HepG2 (cell line): Measurements from ENCODE around the gene ANO1. TPM values are rescaled to one million over a fixed set of nuclear protein-coding genes. Genes with fewer than 3 reads are reported as not detected.

Experiments
- ATAC-seq: fragments of 200-7000 bp; cut with Tn5 transposase; 3 replicates; pipeline ENCODE4 v1.9.1; 2020; ENCODE audit warnings: mild to moderate bottlenecking, moderate library complexity
- BruUV-seq: library from RNA; stranded (reverse); fragments of 400-500 nt; replicated peaks from 2 replicates; lab custom pipeline; 2021; lab: Mats Ljungman, UMichigan
- CTCF ChIA-PET: fragments of 300-600 bp; formaldehyde crosslinking; extraction: SDS; loops from one replicate; lab custom pipeline; 2021; ENCODE audit warnings: low total read pairs, inconsistent platforms, low intra/inter-chr PET ratio; lab: Yijun Ruan, JAX
- POLR2A ChIA-PET: fragments of 350-600 bp; sonication (Branson Sonifier 250); formaldehyde crosslinking; loops from one replicate; lab custom pipeline; 2020; ENCODE audit warnings: antibody characterized with exemption, inconsistent platforms; lab: Yijun Ruan, JAX
- DNase-seq: peaks from one replicate; pipeline ENCODE4 v3.0.0-alpha.2; 2015; ENCODE audit warnings: low spot score
- FAIRE-seq: peaks from 3 replicates; lab custom pipeline; 2011; peaks lifted over from hg19 to GRCh38; lab: Jason Lieb, UNC
- H2AFZ ChIP-seq: one replicate; pipeline ENCODE4 v1.6.1; 2011; ENCODE audit warnings: low read length, inconsistent platforms
- H3K27ac ChIP-seq: fragments of 300-600 bp; 3 replicates; pipeline ENCODE4 v1.8.0; 2011; ENCODE audit warnings: mixed run types, mild to moderate bottlenecking, mixed read lengths, low read length, inconsistent platforms; ENCODE audit not compliant: insufficient read depth; ENCODE audit errors: extremely low read length
- H3K27me3 ChIP-seq, 2 experiments: fragments of 200-600 bp in 1 of 2; 2 replicates in 1 of 2; 3 replicates in 1 of 2; pipeline versions ENCODE4 v1.6.0 to v1.8.0; 2011; ENCODE audit warnings: low read length in 2 of 2, mild to moderate bottlenecking in 2 of 2, moderate library complexity in 2 of 2, inconsistent platforms in 1 of 2; ENCODE audit not compliant: insufficient read depth in 2 of 2, control insufficient read depth in 1 of 2
- H3K36me3 ChIP-seq, 2 experiments: fragments of 200-600 bp in 1 of 2; replicated peaks in 1 of 2; 2 replicates in 1 of 2; 3 replicates in 1 of 2; pipeline versions ENCODE4 v1.5.1 to v1.8.0; 2011; ENCODE audit warnings: low read length in 2 of 2, inconsistent platforms in 1 of 2; ENCODE audit not compliant: insufficient read depth in 2 of 2, control insufficient read depth in 1 of 2
- H3K4me1 ChIP-seq: 2 replicates; pipeline ENCODE4 v1.5.1; 2012; ENCODE audit warnings: low read length, inconsistent platforms; ENCODE audit not compliant: insufficient read depth
- H3K4me2 ChIP-seq: 2 replicates; pipeline ENCODE4 v1.6.0; 2011; ENCODE audit warnings: low read depth, low read length, inconsistent platforms
- H3K4me3 ChIP-seq, 3 experiments: fragments of 200-600 bp in 1 of 3; sonication (generic), shearing (Covaris generic) in 1 of 3; replicated peaks in 1 of 3; 2 replicates each; pipeline ENCODE4 v1.5.1; 2011 to 2016; ENCODE audit warnings: low read length in 3 of 3, inconsistent platforms in 2 of 3, low read depth in 2 of 3, mild to moderate bottlenecking in 2 of 3, control low read depth in 1 of 3, mixed read lengths in 1 of 3; ENCODE audit not compliant: insufficient read depth in 1 of 3
- H3K79me2 ChIP-seq: one replicate; pipeline ENCODE4 v1.6.1; 2011; ENCODE audit warnings: low read length, inconsistent platforms; ENCODE audit not compliant: insufficient read depth
- H3K9ac ChIP-seq: 2 replicates; pipeline ENCODE4 v1.6.0; 2011; ENCODE audit warnings: mild to moderate bottlenecking, low read depth, low read length, inconsistent platforms; ENCODE audit not compliant: insufficient read depth
- H3K9me3 ChIP-seq: 2 replicates; pipeline ENCODE4 v1.5.1; 2012; ENCODE audit warnings: mild to moderate bottlenecking, low read length
- H4K20me1 ChIP-seq: 2 replicates; pipeline ENCODE4 v1.6.0; 2011; ENCODE audit warnings: inconsistent platforms, mild to moderate bottlenecking, low read length, moderate library complexity; ENCODE audit not compliant: insufficient read depth
- CC2D1A ChIP-seq: sonication (generic); formaldehyde crosslinking; IDR thresholded peaks from 2 replicates; pipeline ENCODE4 v1.8.1; 2023; ENCODE audit warnings: mild to moderate bottlenecking, missing genetic modification reagents
- CEBPG ChIP-seq: IDR thresholded peaks from 2 replicates; pipeline ENCODE4 v1.6.1; 2016
- CHD2 ChIP-seq: IDR thresholded peaks from 2 replicates; pipeline ENCODE4 v1.6.1; 2011; ENCODE audit warnings: low read depth, low read length, improper control_type of control experiment
- DMAP1 ChIP-seq: IDR thresholded peaks from 2 replicates; pipeline ENCODE4 v1.6.1; 2016
- FOSL1 ChIP-seq: sonication (generic); formaldehyde crosslinking; IDR thresholded peaks from 2 replicates; pipeline ENCODE4 v1.9.0; 2021; ENCODE audit warnings: missing genetic modification reagents, borderline replicate concordance
- FOXA3 ChIP-seq: IDR thresholded peaks from 2 replicates; pipeline ENCODE4 v1.6.1; 2016; ENCODE audit warnings: missing genetic modification reagents, missing compliant biosample characterization
- SAFB2 ChIP-seq: sonication (generic); formaldehyde crosslinking; IDR thresholded peaks from 2 replicates; pipeline ENCODE4 v1.5.1; 2020; ENCODE audit warnings: missing genetic modification reagents, low read depth, mild to moderate bottlenecking, borderline replicate concordance
- SRF ChIP-seq: IDR thresholded peaks from 2 replicates; pipeline ENCODE4 v1.6.1; 2011; ENCODE audit warnings: mild to moderate bottlenecking, low read depth, low read length, moderate library complexity
- ZNF335 ChIP-seq: sonication (generic); formaldehyde crosslinking; IDR thresholded peaks from 2 replicates; pipeline ENCODE4 v1.4.0; 2020; ENCODE audit warnings: missing genetic modification reagents
- ZNF354B ChIP-seq: sonication (generic); formaldehyde crosslinking; IDR thresholded peaks from 2 replicates; pipeline ENCODE4 v1.8.0; 2022; ENCODE audit warnings: mild to moderate bottlenecking, missing genetic modification reagents
- ZNF546 ChIP-seq: sonication (generic); formaldehyde crosslinking; conservative IDR thresholded peaks from 2 replicates; pipeline ENCODE4 v1.8.1; 2023; ENCODE audit warnings: mild to moderate bottlenecking, missing genetic modification reagents
- ZNF839 ChIP-seq: sonication (generic); formaldehyde crosslinking; IDR thresholded peaks from 2 replicates; pipeline ENCODE4 v1.4.0; 2020; ENCODE audit warnings: missing genetic modification reagents, mild to moderate bottlenecking, borderline replicate concordance
- ZNF841 ChIP-seq: sonication (generic); formaldehyde crosslinking; IDR thresholded peaks from 2 replicates; pipeline ENCODE4 v1.8.1; 2023; ENCODE audit warnings: missing genetic modification reagents, borderline replicate concordance
- ZSCAN31 ChIP-seq: sonication (generic); formaldehyde crosslinking; IDR thresholded peaks from 2 replicates; pipeline ENCODE4 v1.5.0; 2020; ENCODE audit warnings: low read depth, mild to moderate bottlenecking, missing genetic modification reagents
- WGBS: methylation state at CpG from one replicate; pipeline ENCODE4 v1.1.6; 2017; ENCODE audit warnings: low lambda C conversion rate; 5-methylcytosine and 5-hydroxymethylcytosine counted together
- in situ Hi-C: cut with HindIII; loops from 2 replicates; pipeline ENCODE4 v1.10.0; 2017; ENCODE audit warnings: low pct_unique_long_range_greater_than_20kb; ENCODE audit not compliant: extremely low pct_ligation_motif_present
- intact Hi-C: fragments of 100-400 bp; cut with micrococcal nuclease; formaldehyde crosslinking; loops from one replicate; pipeline ENCODE4 v1.10.0; 2022; ENCODE audit not compliant: unreplicated experiment
- polyA plus RNA-seq, 8 experiments: library from polyadenylated mRNA; depleted of rRNA in 3 of 8; stranded (reverse) in 7 of 8; unstranded in 1 of 8; fragments of >200 nt; fragmentation: Illumina TruSeq in 4 of 8; extraction: Trizol in 4 of 8; gene quantifications; 2 replicates each; pipeline versions ENCODE4 v1.2.1 to v1.2.3, GENCODE V29; 2011 to 2016; ENCODE audit warnings: low read depth in 4 of 8, missing spikeins in 1 of 8, mixed read lengths in 1 of 8; ENCODE audit not compliant: insufficient read depth in 1 of 8
- total RNA-seq, 5 experiments: library from RNA; depleted of rRNA; stranded (reverse); fragments of >200 nt; fragmentation: Illumina TruSeq; extraction: Trizol; gene quantifications; 2 replicates each; pipeline ENCODE4 v1.2.3, GENCODE V29; 2016; ENCODE audit warnings: low read depth in 1 of 5

ANO1 gene
- total and polyA plus RNA-seq, 2 of the 13 experiments (the other 11 are each of a cell fraction or from before 2014, with no cell fraction given): not detected

GRCh38 chr11:70226183-70226582 lies 148.1 kb downstream of the ANO1 start:
- Histone ChIP-seq H2AFZ (no peak overlapping the region), H3K9ac (no peak overlapping the region), H3K27ac (no peak overlapping the region), H3K4me2 (no peak overlapping the region), H3K4me1 (peaks cover 21% of the 10 kb centered on the region), H3K36me3 (no peaks in the 10 kb centered on the region), H4K20me1 (no peaks in the 10 kb centered on the region), H3K9me3 (no peaks in the 10 kb centered on the region), H3K4me3 (no peak overlapping the region), H3K79me2 (no peaks in the 10 kb centered on the region), H3K27me3 (peaks cover 5 to 17% of the 10 kb centered on the region in 2 experiments)
- WGBS: 14% methylated on average over 3 of the region's 3 CpGs
- intact Hi-C loops (no loop called here), in situ Hi-C loops (no loop called here)
- no peak for FAIRE-seq
- ChIA-PET CTCF (no interaction called here), POLR2A (no interaction called here)
- DNase-seq: no peak
- ATAC-seq: peak; percentile 35; the same call in 2 of the 3 replicates
- BruUV-seq: no TSS peak
- TF ChIP-seq CEBPG (CRISPR knock-in tag): no peak
- TF ChIP-seq SRF: no peak
- no peak for TF ChIP-seq CHD2
- no peak for TF ChIP-seq ZNF546 (CRISPR knock-in tag)
- TF ChIP-seq ZNF841 (CRISPR knock-in tag): no peak
- TF ChIP-seq ZNF839 (CRISPR knock-in tag): no peak
- TF ChIP-seq FOSL1 (CRISPR knock-in tag): no peak
- TF ChIP-seq DMAP1 (CRISPR knock-in tag): no peak
- TF ChIP-seq ZNF354B: no peak
- TF ChIP-seq SAFB2 (CRISPR knock-in tag): no peak
- TF ChIP-seq FOXA3 (CRISPR knock-in tag): no peak
- no peak for TF ChIP-seq ZNF335 (CRISPR knock-in tag)
- TF ChIP-seq ZSCAN31: no peak
- TF ChIP-seq CC2D1A (CRISPR knock-in tag): no peak
